NK-92 (cell line): ENCODE data around the gene NELL2.
"Not testable (repeated sequence)": the region's sequence is repeated elsewhere in the genome, so short reads cannot be mapped to it uniquely, and the experiment has no call there.

Source experiments
- DNase-seq: peaks from one replicate; lab custom pipeline; 2025; ENCODE audit not compliant: unreplicated experiment; lab: John Stamatoyannopoulos, UW

NELL2 gene

DNA sequence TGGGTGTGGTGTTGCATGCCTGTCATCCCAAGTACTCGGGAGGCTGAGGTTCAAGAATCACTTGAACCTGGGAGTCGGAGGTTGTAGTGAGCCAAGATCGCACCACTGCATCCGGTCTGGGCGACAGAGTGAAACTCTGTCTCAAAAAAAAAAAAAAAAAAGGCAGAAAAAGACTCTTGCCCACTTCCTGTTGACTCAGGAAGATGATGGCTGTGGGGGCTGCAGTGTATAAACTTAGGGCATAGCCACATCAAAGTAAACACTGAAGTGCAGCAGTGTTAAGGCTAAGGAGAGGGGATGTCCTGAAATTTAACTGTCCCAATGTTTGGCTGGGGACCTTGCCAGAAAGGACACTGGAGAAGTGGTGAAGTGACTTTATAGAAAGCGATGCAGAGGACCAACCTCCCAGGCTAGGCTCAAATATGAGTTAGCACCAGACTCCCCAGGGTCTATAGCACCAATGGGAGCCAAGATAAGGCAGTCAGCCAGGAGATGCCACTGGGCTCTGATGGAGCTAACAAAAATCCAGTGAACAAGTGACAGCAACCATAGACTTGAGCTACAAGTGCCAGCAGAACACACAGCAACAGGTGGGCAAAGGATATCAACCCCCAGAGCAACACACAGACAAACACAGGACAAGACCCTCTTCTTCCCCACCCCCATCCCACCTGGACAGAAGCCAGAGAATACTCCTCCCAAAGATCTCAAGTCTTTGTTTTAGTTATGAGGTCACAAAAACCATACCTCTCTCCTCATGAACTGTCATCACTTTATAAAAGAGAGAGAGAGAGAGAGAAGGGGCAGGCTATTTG, 28.0 kb downstream of the NELL2 start:
- no peak for DNase-seq

DNA sequence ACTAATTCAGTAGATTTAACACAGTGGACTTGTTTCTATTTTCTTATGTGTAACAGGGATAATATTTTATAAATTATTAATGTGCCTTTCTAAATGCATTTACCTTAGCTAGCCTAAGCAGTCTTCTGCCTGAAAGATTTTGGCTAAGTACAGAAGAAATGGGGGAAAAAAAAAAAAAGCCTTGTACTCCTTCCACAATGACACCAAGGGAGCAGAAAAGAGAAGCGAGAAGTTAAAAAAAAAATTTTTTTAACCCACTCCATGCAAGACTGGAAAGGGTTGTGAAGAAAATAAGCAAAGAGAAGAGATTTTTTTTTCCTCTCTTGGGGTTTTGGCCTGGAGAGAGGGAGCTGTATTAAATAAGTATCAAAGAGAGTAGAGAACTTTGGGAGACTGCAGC, 28.7 kb downstream of the NELL2 start:
- no peak for DNase-seq

DNA sequence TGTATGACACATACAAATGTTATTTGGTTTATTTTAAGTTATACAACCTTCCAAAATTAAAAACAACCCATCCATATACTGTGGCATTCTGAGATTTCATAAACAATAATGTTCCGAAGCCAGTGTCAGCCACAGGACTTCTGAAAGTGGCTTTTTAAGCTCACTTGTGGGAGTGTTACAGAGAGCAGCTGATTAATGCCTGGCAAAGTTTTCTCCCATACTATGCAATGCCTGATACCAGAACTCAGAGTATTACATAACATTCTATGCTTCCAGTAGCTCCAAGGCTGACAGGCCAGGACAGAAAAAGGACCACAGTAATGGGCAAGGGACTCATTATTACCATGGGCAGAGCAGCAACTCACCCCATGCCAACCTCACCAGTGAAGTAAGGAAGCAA, 29.3 kb downstream of the NELL2 start:
- DNase-seq: no peak

DNA sequence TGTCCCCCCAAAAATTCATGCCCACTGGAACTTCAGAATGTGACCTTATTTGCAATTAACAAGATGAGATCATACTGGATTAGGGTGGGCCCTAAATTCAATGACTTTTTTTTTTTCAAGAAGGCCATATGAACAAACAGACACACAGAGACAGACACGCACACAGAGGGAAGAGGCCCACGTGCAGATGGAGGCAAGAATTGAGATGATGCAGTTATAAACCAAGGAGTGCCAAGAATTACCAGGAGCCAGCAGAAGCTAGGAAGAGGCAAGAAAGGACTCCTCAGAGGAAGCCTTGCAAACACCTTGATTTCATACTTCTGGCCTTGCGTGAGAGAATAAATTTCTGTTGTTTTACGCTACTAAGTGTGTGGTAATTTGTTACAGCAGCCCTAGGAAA, 33.4 kb downstream of the NELL2 start:
- no peak for DNase-seq

DNA sequence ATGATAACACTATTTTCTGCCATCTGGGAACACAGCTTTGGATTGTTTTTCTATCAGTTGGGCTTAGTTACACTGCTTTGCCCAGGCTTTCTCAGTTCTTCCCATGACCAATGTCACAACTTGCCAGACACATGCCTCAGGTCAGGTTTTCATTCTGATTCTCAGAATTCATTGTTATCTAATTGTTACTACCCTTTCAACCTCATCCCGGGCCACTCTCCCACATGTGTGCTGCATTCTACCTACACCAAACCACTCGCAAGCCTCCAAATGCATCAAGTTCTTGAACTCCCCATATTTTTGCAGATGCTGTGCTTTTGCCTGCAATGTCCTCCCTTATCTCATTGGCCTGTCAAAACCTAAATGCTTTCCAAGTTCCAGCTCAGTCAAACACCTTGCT, 36.3 kb downstream of the NELL2 start:
- DNase-seq: no peak

DNA sequence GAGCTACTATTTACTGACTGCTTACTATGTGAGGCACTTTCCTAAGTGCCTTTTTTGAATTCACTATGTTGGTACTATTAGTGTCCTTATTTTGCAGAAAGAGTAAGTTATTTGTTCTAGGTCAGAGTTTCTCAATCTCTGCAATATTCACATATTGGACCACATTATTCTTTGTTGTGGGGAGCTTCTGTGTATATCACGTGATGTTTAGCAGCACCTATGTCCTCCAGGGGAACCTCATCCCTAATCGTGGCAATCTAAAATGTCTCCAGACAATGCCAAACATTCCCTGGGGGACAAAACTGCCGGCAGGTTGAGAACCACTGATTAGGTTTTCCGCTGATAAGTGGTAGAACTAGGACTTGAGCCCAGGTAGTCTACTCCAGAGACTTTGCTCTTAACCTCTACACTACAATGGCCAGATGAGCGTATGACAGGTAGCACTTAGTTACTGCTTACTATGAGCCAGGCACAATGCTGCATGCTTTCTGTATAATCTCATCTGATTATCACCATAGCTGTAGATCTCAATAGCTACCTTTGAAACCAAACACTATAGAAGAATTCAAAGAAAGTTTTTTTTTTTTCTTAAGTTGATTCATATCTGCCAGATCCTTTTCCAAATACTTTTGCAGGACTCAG, 38.9 kb downstream of the NELL2 start:
- DNase-seq: no peak

DNA sequence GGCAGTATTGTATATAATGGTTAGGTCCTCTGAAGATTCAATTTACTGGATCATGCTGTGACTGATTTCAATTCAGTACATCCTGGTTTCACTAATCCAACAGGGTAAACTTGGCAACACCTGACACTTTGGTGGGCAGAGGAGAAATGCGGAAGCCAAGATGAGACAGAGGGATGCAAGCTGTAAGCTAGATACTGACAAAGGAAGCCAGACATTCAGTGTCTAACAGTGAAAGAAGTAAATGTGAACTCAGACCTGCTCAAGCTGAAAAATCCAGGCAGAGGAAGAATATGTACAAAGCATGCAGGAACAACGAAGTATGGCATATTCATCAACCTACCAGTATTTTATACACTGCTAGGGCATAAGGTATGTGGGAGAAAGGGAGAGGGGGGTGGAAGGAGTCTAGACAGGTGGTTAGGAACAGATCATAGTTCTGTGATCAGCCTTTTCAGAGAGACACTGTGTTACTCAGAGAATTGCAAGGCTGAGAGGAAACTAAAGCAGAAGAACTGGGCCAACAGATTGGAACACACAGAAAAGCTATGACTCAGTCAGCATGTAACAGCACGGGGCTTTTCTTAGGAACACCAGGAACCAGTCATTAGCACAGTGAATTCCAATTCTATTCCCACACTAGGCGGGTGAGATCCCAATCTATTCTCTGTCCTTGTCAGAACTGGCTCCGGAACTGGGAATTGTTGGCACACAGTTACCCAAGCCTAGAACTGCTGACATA, 40.3 kb downstream of the NELL2 start:
- DNase-seq: no peak

DNA sequence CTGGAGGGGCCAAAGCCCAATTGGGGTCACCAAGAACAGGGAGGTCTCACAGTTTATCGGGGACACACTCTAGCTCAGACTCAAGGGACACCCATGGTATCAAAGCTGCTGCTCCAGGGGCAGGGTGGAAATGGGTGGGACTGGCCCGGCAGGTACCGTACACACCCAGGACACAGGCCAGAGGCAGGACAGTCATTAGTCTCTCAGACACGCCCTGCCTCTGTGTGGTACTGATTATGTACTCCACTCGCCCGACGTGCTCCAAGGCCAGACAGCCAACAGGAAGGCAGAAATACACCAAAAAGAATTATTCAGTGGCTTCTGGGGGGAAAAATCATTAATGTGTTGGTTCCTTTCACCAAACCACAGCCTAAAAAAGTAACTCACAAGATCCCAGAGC, 41.1 kb downstream of the NELL2 start:
- not testable (repeated sequence) for DNase-seq

DNA sequence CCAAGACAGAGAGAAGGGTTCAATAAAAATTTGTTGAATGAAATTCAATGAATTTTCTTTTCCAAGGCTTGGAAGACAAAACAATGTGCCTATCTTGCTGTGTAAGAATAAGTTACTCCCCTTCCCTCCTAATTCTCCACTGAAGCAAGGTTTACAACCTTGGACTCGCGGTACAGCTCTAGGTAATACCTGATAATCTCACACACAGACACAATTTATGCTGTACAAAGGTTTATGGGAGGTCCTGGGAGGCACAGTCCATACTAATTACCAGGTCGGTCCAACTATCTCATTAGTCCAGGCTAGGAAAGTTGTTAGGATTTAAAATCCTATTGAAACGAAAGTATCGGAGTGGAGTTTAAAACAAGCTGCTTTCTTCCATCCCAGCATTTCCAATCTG, 42.6 kb downstream of the NELL2 start:
- DNase-seq: no peak

DNA sequence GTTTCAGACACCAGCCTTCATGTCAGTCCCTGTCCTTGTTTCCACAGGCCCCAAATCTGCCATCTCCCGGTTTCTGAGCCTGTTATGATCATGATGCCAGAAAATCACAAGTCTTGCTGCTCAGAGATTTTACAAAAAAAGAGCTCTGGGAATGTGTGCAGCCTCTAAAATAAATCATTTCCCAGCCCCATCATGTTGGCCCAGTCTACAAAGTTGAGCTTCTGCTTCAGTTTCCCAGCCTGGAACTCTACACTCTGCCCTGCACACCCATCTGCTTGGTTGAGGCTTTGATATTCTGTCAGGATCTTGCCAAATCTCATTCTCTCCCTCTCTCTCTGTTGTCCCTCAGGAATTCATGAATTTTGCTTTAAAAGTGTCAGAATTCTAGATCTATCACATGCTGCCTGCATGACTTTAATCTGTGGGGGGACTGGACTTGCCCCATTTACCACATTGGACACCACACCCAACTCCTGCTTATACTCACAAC, 45.5 kb downstream of the NELL2 start:
- DNase-seq: no peak

DNA sequence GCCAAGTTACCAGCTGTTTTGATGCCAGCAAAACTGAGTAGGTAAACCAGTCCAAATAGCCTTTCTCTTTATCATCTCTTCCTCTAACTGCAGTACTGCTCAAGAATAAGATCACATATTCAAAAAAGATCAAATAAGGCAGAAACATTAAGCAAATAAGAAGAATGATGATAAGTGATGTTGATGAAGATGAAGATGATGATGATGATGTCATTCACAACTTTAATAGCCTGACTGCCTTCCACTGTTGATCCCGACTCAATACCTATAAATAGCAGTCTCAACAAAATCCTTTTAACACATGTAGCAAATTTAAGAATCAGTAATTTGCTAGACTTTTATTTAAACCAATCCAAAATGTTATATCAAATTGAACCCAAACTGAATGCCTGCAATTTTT, 47.1 kb downstream of the NELL2 start:
- no peak for DNase-seq

DNA sequence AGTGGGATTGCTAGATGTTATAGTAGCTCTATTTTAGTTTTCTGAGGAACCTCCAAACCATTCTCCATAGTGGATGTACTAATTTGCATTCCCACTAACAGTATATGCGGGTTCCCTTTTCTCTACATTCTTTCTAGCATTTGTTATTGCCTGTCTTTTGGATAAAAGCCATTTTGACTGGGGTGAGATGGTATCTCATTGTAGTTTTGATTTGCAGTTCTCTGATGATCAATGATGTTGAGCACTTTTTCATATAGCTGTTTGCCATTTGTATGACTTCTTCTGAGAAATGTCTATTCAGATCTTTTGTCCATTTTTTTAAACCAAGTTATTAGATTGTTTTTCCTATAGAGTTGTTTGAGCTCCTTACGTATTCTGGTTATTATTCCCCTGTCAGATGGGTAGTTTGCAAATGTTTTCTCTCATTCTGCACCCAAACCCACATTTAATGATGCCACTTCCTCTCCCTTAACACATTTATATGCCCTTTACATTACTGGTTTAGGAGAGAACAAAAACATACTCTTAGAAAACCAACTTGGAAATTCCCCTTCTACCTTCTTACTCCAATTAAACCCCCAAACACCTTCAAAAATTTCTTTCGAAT, 48.2 kb downstream of the NELL2 start:
- DNase-seq: no peak

DNA sequence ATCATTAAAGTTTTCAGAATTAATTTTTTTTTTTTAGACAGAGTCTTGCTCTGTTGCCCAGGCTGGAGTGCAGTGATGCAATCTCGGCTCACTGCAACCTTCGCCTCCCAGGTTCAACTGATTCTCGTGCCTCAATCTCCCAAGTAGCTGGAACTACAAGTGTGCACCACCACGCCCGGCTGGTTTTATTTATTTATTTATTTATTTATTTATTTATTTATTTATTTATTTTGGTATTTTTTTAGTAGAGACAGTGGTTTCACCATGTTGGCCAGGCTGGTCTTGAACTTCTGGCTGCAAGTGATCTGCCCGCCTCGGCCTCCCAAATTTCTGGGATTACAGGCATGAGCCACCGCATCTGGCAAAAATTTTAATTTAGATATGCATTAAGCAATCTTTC, 54.4 kb downstream of the NELL2 start:
- DNase-seq: not testable (repeated sequence)

DNA sequence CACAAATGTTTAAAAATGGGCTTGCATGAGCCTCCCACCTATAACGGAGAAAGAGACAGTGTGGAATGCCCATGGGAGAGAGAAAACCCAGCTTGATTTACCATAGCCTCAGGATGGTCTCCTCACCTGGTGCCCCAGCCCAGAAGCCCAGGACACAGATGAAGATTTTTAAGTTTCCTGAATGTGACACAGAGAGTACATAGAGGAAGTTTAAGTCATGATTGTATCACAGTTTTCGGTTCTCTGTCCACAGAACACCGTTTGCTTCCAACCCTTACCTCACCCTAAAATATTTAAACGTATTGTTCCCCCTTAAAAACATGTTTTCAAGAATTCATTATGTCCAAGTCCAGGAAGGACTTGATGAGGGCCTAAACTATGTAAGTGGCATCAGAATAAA, 56.2 kb downstream of the NELL2 start:
- DNase-seq: no peak

DNA sequence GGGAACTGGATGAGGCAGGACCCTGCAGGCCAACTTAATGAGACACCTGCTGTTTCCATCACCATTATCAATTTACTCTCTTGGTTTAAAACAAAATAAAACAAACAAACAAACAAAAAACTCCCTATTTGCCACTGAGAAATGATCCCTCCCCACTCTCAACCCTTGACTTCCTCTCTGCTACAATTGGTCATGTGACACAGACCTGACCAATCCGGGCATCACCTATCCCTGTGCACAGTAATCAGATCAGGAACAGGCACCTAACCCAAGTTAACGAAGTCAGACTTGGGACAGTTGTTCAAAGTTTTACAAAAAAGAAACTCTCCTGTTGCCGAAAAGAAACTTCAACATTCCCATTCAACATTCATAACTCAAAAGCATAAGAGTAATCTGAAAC, 58.4 kb downstream of the NELL2 start:
- DNase-seq: no peak

DNA sequence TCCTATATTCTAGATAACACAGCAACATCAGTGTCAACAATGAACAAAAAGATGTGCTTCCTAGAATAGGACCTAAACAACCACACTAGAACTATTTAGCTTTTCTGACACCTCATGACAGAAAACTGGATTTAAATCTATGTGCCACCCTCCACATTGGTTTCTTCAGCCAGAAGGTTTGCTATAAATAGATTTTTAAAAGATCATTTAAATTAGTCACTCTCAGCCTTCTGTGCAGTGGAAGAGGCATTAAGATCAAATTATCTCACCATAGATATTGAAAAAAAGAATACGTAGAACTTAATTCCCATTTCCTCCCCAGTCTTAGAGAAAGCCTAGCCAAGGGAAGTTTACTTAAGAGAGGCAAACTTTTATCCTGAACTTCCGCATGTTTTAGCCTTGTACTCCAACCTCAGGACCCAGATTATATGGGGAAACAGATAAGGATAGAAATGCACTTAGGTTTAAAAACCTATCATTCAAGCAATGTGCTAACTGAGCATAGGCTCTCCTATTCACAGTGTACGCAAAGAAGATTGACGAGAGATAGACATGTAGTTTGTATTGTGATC, 59.6 kb downstream of the NELL2 start:
- no peak for DNase-seq

DNA sequence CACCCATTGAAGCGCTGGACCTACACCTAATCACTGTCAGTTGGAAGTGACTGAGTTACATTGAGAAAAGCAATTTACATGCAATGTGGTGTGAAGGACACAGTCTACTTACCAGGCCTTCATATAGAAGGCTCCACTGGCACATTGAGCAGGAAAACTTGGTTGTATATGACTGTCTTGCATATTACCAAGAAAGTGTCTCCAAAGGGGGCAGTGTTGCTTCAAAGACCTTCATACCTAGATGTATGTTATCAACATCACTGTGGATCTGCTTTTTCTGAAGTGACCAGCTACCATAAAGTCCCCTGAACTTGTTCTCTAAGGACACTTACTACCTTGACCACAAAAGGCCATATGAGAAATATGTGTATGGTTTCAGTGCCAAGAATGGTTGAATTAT, 64.1 kb downstream of the NELL2 start:
- no peak for DNase-seq

DNA sequence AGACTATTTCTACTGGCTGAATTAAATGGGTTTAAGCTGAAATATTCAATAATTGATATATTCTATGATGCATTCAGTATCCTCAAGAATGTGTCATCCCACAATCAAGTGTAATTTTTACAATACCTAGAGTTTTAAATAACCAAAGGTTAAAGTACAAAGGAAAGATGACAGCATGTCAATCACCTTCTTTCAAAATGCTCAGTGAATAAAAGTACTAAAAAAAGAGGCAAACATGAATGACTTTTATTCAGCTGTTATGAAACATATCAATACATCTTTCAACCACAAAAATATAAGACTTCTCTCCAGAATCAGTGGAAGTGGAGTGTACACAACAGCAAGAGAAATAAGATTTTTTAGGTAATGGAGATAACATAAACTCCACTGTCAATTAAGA, 72.0 kb downstream of the NELL2 start:
- DNase-seq: no peak

DNA sequence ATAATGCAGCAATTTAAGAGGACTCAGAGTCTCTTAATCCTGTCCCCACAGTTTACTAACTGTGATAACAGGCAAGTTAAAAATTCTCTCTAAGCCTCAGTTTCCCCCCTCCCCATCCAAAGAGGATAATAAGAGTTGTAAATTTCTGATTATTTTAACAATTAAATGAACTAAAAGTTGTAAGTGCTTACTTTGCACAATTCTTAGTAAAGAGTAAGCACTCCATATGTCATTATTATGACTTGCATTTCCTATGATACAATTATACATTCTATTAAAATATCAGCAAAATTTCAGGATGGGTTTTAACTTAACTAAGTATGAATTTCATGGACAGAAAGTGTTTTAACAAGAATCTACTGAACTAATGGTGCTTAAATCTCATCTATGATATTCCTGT, 80.1 kb downstream of the NELL2 start:
- DNase-seq: no peak

DNA sequence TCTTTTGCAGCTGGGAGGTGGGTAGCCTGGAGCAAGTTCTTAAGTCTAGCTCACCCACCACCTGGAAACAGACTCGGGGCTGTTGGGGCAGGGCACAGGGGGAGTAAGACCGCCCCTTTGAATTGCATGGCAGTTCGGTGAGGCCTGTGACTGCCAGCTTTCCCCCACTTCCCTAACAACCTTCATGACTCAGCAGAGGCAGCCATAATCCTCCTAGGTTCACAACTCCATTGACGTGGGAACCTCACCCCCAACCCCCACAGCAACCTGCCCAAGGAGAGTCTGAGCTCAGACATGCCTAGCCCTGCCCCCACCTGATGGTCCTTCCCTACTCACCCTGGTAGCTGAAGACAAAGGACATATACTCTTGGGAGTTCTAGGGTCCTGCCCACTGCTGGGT, 87.4 kb downstream of the NELL2 start:
- DNase-seq: no peak

DNA sequence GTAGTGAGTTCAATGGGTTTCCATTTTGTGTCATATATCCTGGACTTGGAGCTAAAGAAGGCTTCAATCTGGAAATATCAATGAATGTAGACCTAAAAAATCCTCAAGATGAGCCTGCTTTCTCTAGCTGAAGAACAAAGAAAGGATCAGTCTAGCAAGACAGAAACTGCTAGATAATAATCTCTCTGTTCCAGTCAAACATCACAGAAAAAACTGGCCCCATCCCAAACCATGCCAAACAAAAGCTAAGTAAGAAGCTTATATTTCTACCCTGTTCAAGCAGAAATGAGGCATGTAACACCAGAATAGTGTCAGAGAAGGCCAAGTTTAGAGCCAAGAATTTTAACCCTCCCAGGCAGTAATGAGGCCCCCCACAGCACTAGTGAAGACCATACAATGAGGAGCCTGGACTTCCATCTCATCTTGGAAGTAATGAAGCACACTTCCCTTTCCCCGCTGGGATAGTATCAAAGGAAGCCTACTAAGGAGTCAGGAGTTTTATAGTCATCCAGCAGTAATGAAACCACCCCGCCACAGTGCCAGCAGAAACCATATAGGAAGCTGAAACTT, 95.8 kb downstream of the NELL2 start:
- DNase-seq: no peak
